HL-60/S4 (cell line): ENCODE data around the gene VWDE.
"Not testable (repeated sequence)": the region's sequence is repeated elsewhere in the genome, so short reads cannot be mapped to it uniquely, and the experiment has no call there.

Experiments used
- in situ Hi-C: fragments of 300-500 bp; cut with MboI; formaldehyde crosslinking; loops from 2 replicates; pipeline ENCODE4 v1.14.3; 2022; ENCODE audit warnings: low sequenced_read_pairs

VWDE gene

GRCh38 chr7:12403287-12404181 lies at the start of gene VWDE:
VWDE (minus strand) TSS chr7:12403865; CDS start chr7:12403716, 149 bp downstream.
- in situ Hi-C loops, result no loop called here

- in situ Hi-C loops, result not testable (repeated sequence)
Observed at GRCh38 chr7:12453136-12453535, 49.5 kb upstream of the VWDE start.

- in situ Hi-C loops, result no loop called here
Observed at GRCh38 chr7:12450615-12451014, 47.0 kb upstream of the VWDE start.

- in situ Hi-C loops, result no loop called here
Observed at GRCh38 chr7:12444785-12445184, 41.1 kb upstream of the VWDE start.

GRCh38 chr7:12440229-12440628 lies 36.6 kb upstream of the VWDE start:
- in situ Hi-C loops, result no loop called here

GRCh38 chr7:12436896-12437535 lies 33.4 kb upstream of the VWDE start:
- in situ Hi-C loops, result no loop called here

- in situ Hi-C loops, result no loop called here
Observed at GRCh38 chr7:12436126-12436525, 32.5 kb upstream of the VWDE start.

GRCh38 chr7:12434012-12434642 lies 30.5 kb upstream of the VWDE start:
- in situ Hi-C loops, result no loop called here

GRCh38 chr7:12431886-12432556 lies 28.4 kb upstream of the VWDE start:
- in situ Hi-C loops, result no loop called here

GRCh38 chr7:12425311-12425710 lies 21.6 kb upstream of the VWDE start:
- in situ Hi-C loops, result no loop called here

GRCh38 chr7:12423997-12424745 lies 20.5 kb upstream of the VWDE start:
- in situ Hi-C loops, result no loop called here

GRCh38 chr7:12423355-12423996 lies 19.8 kb upstream of the VWDE start:
- in situ Hi-C loops, result no loop called here

- in situ Hi-C loops, result no loop called here
Observed at GRCh38 chr7:12422554-12423320, 19.1 kb upstream of the VWDE start.

GRCh38 chr7:12418452-12418851 lies 14.8 kb upstream of the VWDE start:
- in situ Hi-C loops, result no loop called here

- in situ Hi-C loops, result no loop called here
Observed at GRCh38 chr7:12415072-12415471, 11.4 kb upstream of the VWDE start.

- in situ Hi-C loops, result no loop called here
Observed at GRCh38 chr7:12412407-12412806, 8.7 kb upstream of the VWDE start.

- in situ Hi-C loops, result no loop called here
Observed at GRCh38 chr7:12410523-12410922, 6.9 kb upstream of the VWDE start.

- in situ Hi-C loops, result no loop called here
Observed at GRCh38 chr7:12409097-12409711, 5.5 kb upstream of the VWDE start.

GRCh38 chr7:12407652-12408051 lies 4.0 kb upstream of the VWDE start:
- in situ Hi-C loops, result not testable (repeated sequence)
